Effector memory CD4-positive, alpha-beta T cell (primary cell): ENCODE measurements around the gene RTKN2.

Experiments used
- DNase-seq, 3 donors: peaks; one replicate each; pipeline ENCODE4 v3.0.0-alpha.2; 2020
- H3K27ac ChIP-seq: 2 replicates; pipeline ENCODE4 v1.7.0; 2013; ENCODE audit warnings: mild to moderate bottlenecking, low read length, moderate library complexity; ENCODE audit not compliant: insufficient read depth, poor library complexity, severe bottlenecking
- H3K27me3 ChIP-seq: replicated peaks from 2 replicates; pipeline ENCODE4 v1.7.0; 2013; ENCODE audit warnings: mild to moderate bottlenecking, low read length; ENCODE audit not compliant: insufficient read depth, control insufficient read depth, poor library complexity, severe bottlenecking
- H3K36me3 ChIP-seq: 2 replicates; pipeline ENCODE4 v1.7.0; 2013; ENCODE audit warnings: mild to moderate bottlenecking, low read length, moderate library complexity; ENCODE audit not compliant: control insufficient read depth, insufficient read depth
- H3K4me1 ChIP-seq: 2 replicates; pipeline ENCODE4 v1.7.0; 2013; ENCODE audit warnings: low read length, mild to moderate bottlenecking; ENCODE audit not compliant: control insufficient read depth, insufficient read depth, poor library complexity, severe bottlenecking
- H3K4me3 ChIP-seq: 2 replicates; pipeline ENCODE4 v1.7.0; 2013; ENCODE audit warnings: low read length, low read depth, mild to moderate bottlenecking; ENCODE audit not compliant: insufficient read depth, poor library complexity, severe bottlenecking
- H3K9me3 ChIP-seq: 2 replicates; pipeline ENCODE4 v1.7.0; 2013; ENCODE audit warnings: mild to moderate bottlenecking, low read length, moderate library complexity; ENCODE audit not compliant: control insufficient read depth

The RTKN2 gene

DNA sequence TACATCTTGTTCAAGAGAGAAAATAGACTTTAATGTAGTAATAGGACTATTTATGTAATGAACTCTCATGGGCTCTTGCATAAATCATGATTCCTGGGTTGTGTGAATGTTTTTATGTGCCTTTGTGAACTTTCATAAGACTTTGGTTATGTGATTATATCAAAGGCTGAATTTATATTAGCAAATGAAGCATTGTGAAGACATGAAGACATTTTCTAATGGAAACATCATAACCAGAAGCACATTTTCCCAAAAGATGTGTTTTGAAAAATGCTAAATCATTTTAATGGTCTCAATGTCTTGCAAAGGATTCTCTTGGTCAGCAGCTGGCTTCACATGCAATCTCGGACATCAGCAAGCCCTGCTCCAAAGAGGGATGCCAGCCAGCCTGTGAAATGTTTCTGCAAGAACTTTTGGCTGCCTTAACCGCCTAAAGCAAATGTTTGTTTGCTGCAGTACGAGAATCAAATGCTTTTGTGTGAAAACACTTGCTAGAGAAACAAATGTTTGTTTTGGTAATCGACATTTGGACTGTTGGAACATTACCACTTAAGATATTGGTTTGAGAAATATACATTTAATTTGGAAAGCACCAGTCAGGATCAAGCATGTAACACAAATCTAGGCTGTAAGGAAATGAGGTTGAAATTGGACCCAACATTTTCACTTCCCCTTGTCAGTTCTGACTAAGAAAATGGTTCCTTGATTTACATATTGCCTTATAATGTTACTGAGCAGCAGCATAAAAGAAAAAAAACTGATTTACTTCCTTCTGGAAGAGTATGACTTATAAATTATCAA is 102.1 kb downstream of the RTKN2 start:
- Histone ChIP-seq H3K27ac (no peak overlapping the region), H3K27me3 (no peaks in the 10 kb centered on the region), H3K4me1 (no peaks in the 10 kb centered on the region), H3K9me3 (no peaks in the 10 kb centered on the region), H3K4me3 (no peak overlapping the region), H3K36me3 (no peaks in the 10 kb centered on the region)
- no peak for DNase-seq

GRCh38 chr10:62165803-62166202 is 102.8 kb downstream of the RTKN2 start:
- H3K4me3 ChIP-seq, result no peak overlapping the region
- no peaks in the 10 kb centered on the region for H3K4me1 ChIP-seq
- no peak for DNase-seq
- H3K27me3 ChIP-seq, result no peaks in the 10 kb centered on the region
- H3K27ac ChIP-seq, result no peak overlapping the region
- H3K36me3 ChIP-seq, result no peaks in the 10 kb centered on the region
- no peaks in the 10 kb centered on the region for H3K9me3 ChIP-seq

DNA sequence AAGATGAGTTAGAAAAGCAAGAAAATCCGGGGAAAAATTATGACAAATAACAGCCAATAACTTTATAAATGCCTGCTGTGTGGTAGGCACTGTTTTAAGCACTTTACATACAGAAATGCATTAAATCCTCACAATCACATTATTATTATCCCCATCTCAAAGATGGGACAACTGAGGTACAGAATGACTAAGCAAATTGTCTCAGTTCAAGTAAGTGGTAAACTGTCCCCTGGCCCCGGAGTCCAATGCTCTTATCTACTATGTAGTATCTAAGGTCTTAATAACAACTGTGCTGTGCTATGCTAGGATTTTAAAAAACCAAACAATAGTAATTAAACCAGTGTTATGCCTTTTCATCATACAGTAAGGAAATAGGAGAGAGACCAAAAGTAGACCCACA is 105.6 kb downstream of the RTKN2 start:
- Histone ChIP-seq H3K4me3 (no peak overlapping the region), H3K4me1 (no peaks in the 10 kb centered on the region), H3K36me3 (no peaks in the 10 kb centered on the region), H3K27me3 (no peaks in the 10 kb centered on the region), H3K9me3 (no peaks in the 10 kb centered on the region), H3K27ac (no peak overlapping the region)
- no peak for DNase-seq

- Histone ChIP-seq H3K27ac (no peak overlapping the region), H3K4me1 (no peaks in the 10 kb centered on the region), H3K4me3 (no peak overlapping the region), H3K36me3 (no peaks in the 10 kb centered on the region), H3K9me3 (no peaks in the 10 kb centered on the region), H3K27me3 (no peaks in the 10 kb centered on the region)
- no peak for DNase-seq
These were observed 106.2 kb downstream of the RTKN2 start for GRCh38 chr10:62162261-62162981.

GRCh38 chr10:62159351-62159750 is 109.3 kb downstream of the RTKN2 start:
- no peak for DNase-seq
- no peaks in the 10 kb centered on the region for H3K27me3 ChIP-seq
- H3K36me3 ChIP-seq, result no peaks in the 10 kb centered on the region
- no peaks in the 10 kb centered on the region for H3K4me1 ChIP-seq
- no peaks in the 10 kb centered on the region for H3K9me3 ChIP-seq
- H3K4me3 ChIP-seq, result no peak overlapping the region
- H3K27ac ChIP-seq, result no peak overlapping the region

DNA sequence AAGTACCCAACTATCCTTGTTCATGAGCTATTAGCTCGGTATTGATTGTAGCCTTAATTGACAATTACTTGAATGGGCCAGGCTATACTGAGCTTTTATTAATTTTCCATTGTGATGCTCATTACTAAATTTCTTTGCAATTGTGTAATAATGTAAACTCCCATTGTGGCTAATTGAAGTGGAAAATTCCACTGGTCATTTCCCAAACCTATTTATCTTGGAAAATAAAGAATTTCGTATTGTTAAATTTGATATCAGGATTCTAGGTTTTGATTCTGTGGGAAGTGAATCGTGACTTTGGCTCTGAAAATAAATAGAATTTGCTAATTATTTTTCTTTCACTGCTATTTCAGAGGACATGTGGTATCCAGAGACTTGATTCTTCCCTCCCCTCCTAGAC is 111.0 kb downstream of the RTKN2 start:
- Histone ChIP-seq H3K4me3 (no peak overlapping the region), H3K9me3 (no peaks in the 10 kb centered on the region), H3K27me3 (no peaks in the 10 kb centered on the region), H3K36me3 (no peaks in the 10 kb centered on the region), H3K27ac (no peak overlapping the region), H3K4me1 (no peaks in the 10 kb centered on the region)
- DNase-seq, result no peak

- Histone ChIP-seq H3K27ac (no peak overlapping the region), H3K4me1 (no peaks in the 10 kb centered on the region), H3K4me3 (no peak overlapping the region), H3K27me3 (no peaks in the 10 kb centered on the region), H3K36me3 (no peaks in the 10 kb centered on the region), H3K9me3 (no peaks in the 10 kb centered on the region)
- DNase-seq, result no peak
These were observed 113.5 kb downstream of the RTKN2 start for GRCh38 chr10:62155054-62155680.

- Histone ChIP-seq H3K36me3 (no peaks in the 10 kb centered on the region), H3K27ac (no peak overlapping the region), H3K4me1 (no peaks in the 10 kb centered on the region), H3K9me3 (no peaks in the 10 kb centered on the region), H3K27me3 (no peaks in the 10 kb centered on the region), H3K4me3 (no peak overlapping the region)
- DNase-seq, result no peak
These were observed 114.4 kb downstream of the RTKN2 start for GRCh38 chr10:62154231-62154630.

DNA sequence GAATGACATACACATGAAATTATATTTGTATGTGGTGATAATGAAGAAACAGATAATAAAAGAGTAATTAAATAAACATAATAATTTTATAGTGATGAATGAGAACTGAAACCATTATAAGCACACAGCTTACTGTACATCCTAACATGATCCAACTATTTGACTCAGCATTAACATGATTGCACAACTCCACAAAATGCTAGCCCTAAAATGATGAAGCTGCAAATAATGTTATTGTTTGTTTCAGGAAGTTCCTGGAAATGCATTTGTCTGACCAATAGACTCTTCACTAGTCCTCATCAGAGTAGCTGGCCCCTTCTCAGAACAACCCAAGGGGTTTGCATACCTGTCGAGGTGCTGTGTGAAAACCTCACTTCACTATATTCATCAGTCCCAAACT is 115.5 kb downstream of the RTKN2 start:
- Histone ChIP-seq H3K9me3 (no peaks in the 10 kb centered on the region), H3K27ac (no peak overlapping the region), H3K36me3 (no peaks in the 10 kb centered on the region), H3K27me3 (no peaks in the 10 kb centered on the region), H3K4me1 (no peaks in the 10 kb centered on the region), H3K4me3 (no peak overlapping the region)
- no peak for DNase-seq

- Histone ChIP-seq H3K27ac (no peak overlapping the region), H3K9me3 (no peaks in the 10 kb centered on the region), H3K27me3 (no peaks in the 10 kb centered on the region), H3K4me3 (no peak overlapping the region), H3K36me3 (no peaks in the 10 kb centered on the region), H3K4me1 (no peaks in the 10 kb centered on the region)
- DNase-seq, result no peak
These were observed 119.0 kb downstream of the RTKN2 start for GRCh38 chr10:62149621-62150020.
